ENCODE measurements around the gene MYH1. TPM values are rescaled to one million over a fixed set of nuclear protein-coding genes. Genes with fewer than 3 reads are reported as not detected.
A peak's percentile ranks its signal among the peaks of the same experiment; 100 is the strongest.

MYH1 gene
- total RNA-seq, 6 experiments from 2014 or later = 0.23 to 2.3 (median 0.31) TPM; not detected in 3

DNA sequence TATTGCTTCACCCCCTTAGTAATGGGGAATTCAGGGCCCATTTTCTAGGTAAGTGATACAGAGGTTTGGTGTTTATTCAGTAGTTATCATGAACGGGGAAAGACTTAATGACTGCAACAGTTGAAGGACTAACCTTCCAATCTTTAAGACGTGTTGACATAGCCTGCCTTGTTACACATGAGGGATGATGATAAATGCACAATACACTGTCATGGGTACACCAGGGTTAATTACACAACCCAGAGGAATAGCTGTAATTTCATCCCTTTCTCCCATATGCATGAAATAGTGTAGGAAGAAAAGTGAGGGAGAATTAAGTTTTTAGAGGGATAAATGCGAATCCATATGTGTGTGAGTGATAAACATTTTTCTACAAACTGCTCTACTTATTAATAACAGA, 59.6 kb downstream of the MYH1 start:
- DNase-seq (no peak), ATAC-seq (no peak)
- Histone ChIP-seq H3K9me3 (no peaks in the 10 kb centered on the region), H3K27me3 (no peaks in the 10 kb centered on the region), H3K4me3 (no peak overlapping the region), H3K27ac (no peak overlapping the region), H3K4me1 (no peaks in the 10 kb centered on the region), H3K36me3 (no peaks in the 10 kb centered on the region)
- 38% methylated on average over 3 of the region's 3 CpGs for WGBS (ENCODE audit: insufficient coverage, low coverage, low lambda C conversion rate, missing lambda C conversion rate)
- TF ChIP-seq, protein P1, sequence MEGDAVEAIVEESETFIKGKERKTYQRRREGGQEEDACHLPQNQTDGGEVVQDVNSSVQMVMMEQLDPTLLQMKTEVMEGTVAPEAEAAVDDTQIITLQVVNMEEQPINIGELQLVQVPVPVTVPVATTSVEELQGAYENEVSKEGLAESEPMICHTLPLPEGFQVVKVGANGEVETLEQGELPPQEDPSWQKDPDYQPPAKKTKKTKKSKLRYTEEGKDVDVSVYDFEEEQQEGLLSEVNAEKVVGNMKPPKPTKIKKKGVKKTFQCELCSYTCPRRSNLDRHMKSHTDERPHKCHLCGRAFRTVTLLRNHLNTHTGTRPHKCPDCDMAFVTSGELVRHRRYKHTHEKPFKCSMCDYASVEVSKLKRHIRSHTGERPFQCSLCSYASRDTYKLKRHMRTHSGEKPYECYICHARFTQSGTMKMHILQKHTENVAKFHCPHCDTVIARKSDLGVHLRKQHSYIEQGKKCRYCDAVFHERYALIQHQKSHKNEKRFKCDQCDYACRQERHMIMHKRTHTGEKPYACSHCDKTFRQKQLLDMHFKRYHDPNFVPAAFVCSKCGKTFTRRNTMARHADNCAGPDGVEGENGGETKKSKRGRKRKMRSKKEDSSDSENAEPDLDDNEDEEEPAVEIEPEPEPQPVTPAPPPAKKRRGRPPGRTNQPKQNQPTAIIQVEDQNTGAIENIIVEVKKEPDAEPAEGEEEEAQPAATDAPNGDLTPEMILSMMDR (IDR thresholded peaks at IDR 0.05) = no peak
- TF ChIP-seq POLR2A (IDR thresholded peaks at IDR 0.05) = no peak
- intact Hi-C loops (cut with DNase I) = no loop called here

DNA sequence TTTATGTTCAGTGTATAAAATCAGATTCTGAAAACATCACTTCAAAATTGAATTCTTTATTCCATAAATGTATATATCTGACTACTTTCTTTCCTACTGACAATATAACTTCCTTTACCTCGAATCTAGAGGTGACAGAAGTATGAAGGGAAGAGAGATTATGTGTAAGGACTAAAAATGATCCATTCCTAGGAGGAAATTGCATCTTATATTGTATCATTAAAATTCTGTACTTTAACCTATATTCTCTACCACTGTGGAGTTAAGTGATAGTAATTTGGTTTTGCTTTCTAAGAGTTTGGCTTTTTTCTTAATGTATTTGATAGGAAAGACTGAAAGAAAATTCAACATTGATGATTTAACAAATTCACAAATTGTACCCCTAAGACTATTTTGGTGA, 60.4 kb downstream of the MYH1 start:
- 7% methylated on average over 1 of the region's 1 CpG for WGBS (ENCODE audit: insufficient coverage, low coverage, low lambda C conversion rate, missing lambda C conversion rate)
- no peaks in the 10 kb centered on the region for H3K27me3 ChIP-seq
- H3K4me1 ChIP-seq = no peaks in the 10 kb centered on the region
- H3K9me3 ChIP-seq = no peaks in the 10 kb centered on the region
- DNase-seq (no peak), ATAC-seq (no peak)
- H3K4me3 ChIP-seq = no peak overlapping the region
- intact Hi-C loops (cut with DNase I) = no loop called here
- H3K36me3 ChIP-seq = no peaks in the 10 kb centered on the region
- H3K27ac ChIP-seq = no peak overlapping the region
- TF ChIP-seq, protein P1 (IDR thresholded peaks at IDR 0.05) = no peak
- TF ChIP-seq POLR2A (IDR thresholded peaks at IDR 0.05) = no peak

DNA sequence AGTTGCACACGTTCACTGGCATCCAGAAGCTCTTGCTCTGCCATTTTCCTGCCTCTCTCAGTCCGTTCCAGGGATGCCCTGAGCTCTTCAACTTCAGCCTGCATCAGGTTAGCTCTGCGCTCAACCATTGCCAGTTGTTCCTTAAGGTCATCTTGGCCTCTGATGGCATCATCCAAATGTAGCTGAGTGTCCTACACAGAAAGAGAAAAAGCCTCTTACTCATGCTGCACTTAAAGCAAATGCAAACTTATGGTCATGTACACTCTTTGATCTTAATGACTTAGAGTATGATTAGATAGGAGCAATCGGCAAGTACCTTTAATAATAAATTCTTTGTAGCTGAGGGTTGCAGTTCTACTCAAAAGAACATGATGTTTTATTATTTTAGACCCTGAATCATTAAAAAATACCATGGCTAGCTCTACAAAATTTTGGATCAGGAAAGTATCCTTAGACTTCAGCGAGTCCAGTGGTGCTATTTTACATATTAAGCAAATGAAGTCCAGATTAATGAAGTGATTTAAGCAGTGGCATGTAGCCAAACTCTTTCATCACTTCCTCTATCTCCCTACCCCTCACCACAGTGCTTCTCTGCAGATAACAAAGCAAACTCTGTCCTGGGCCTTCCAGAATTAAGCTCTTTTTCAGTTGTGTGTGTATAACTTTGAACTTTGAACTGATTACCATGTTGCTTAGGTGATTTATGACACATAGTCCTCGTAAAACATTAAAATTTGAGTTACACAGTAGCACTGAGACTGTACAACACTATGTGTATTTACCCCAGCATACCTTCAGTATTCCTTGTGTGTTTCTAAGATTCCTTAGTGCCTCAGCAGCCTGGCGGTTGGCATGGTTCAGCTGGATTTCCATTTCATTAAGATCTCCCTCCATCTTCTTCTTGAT, 71.1 kb downstream of the MYH1 start:
- H3K36me3 ChIP-seq = no peaks in the 10 kb centered on the region
- peak in 1 of 4 donors; percentile 44 for ATAC-seq
- H3K27me3 ChIP-seq = no peaks in the 10 kb centered on the region
- 54% methylated on average over 7 of the region's 7 CpGs for WGBS (ENCODE audit: insufficient coverage, low coverage, low lambda C conversion rate, missing lambda C conversion rate)
- DNase-seq = no peak
- H3K27ac ChIP-seq = no peak overlapping the region
- H3K4me1 ChIP-seq = no peaks in the 10 kb centered on the region
- TF ChIP-seq, protein P1 (IDR thresholded peaks at IDR 0.05) = no peak
- no peak for TF ChIP-seq POLR2A (IDR thresholded peaks at IDR 0.05)
- H3K9me3 ChIP-seq = no peaks in the 10 kb centered on the region
- H3K4me3 ChIP-seq = no peak overlapping the region
- intact Hi-C loops (cut with DNase I) = no loop called here

Other genes with a start within 250 kb of the MYH1 start
- not detected for gene MYH13, start 145.5 kb downstream of the MYH1 start, total RNA-seq
- not detected for gene MYH8, start 96.6 kb downstream of the MYH1 start, total RNA-seq
- gene MYH4, start 49.0 kb downstream of the MYH1 start, total RNA-seq = under 1 TPM in 1 of 6 experiments, not detected in 5; 0.07 TPM
- under 1 TPM in 4 of 6 experiments, not detected in 2; 0.18 to 0.81 (median 0.34) TPM for gene MYH2, start 31.1 kb upstream of the MYH1 start, total RNA-seq
- 1 to 10 TPM in 4 of 6 experiments, under 1 TPM in 2; 0.68 to 2.6 (median 1.2) TPM for gene MYH3, start 138.8 kb upstream of the MYH1 start, total RNA-seq
- gene SCO1, start 179.0 kb upstream of the MYH1 start, total RNA-seq = 10 to 100 TPM; 19.0 to 29.7 (median 23.8) TPM
- 1 to 10 TPM; 3.6 to 9.6 (median 4.5) TPM for gene ADPRM, start 179.1 kb upstream of the MYH1 start, total RNA-seq
- 10 to 100 TPM; 26.6 to 61.0 (median 43.2) TPM for gene TMEM220, start 211.5 kb upstream of the MYH1 start, total RNA-seq

Data from right lobe of liver (tissue), 6 donors.